GM12892 (cell line): Measurements from ENCODE around the gene IL36A.

Experiments
- DNase-seq: peaks from one replicate; pipeline ENCODE4 v3.0.0; 2011; ENCODE audit not compliant: insufficient read length
- FAIRE-seq: peaks from 2 replicates; lab custom pipeline; 2011; peaks lifted over from hg19 to GRCh38; lab: Jason Lieb, UNC
- POLR2A ChIP-seq: IDR thresholded peaks from 2 replicates; pipeline ENCODE4 v1.6.1; 2011; ENCODE audit warnings: low read depth, low read length, control low read depth
- POLR2AphosphoS5 ChIP-seq: IDR thresholded peaks from 2 replicates; pipeline ENCODE4 v1.6.1; 2011; ENCODE audit warnings: low read depth, low read length, control low read depth
- TAF1 ChIP-seq: IDR thresholded peaks from 2 replicates; pipeline ENCODE4 v1.6.1; 2011; ENCODE audit warnings: low read depth, mild to moderate bottlenecking, control low read depth, low read length, borderline replicate concordance

IL36A gene

GRCh38 chr2:113053666-113054065 is 48.4 kb downstream of the IL36A start:
- TF ChIP-seq POLR2A (no peak), POLR2AphosphoS5 (no peak), TAF1 (no peak)
- DNase-seq (no peak), FAIRE-seq (no peak)

- FAIRE-seq = no peak
- TF ChIP-seq POLR2A = no peak
- no peak for TF ChIP-seq TAF1
- TF ChIP-seq POLR2AphosphoS5 = no peak
- DNase-seq = no peak
Measured at GRCh38 chr2:113054066-113054465, 48.8 kb downstream of the IL36A start.

GRCh38 chr2:113056521-113056920 is 51.3 kb downstream of the IL36A start:
- FAIRE-seq = no peak
- no peak for DNase-seq
- TF ChIP-seq TAF1 = no peak
- TF ChIP-seq POLR2AphosphoS5 = no peak
- TF ChIP-seq POLR2A = no peak

DNA sequence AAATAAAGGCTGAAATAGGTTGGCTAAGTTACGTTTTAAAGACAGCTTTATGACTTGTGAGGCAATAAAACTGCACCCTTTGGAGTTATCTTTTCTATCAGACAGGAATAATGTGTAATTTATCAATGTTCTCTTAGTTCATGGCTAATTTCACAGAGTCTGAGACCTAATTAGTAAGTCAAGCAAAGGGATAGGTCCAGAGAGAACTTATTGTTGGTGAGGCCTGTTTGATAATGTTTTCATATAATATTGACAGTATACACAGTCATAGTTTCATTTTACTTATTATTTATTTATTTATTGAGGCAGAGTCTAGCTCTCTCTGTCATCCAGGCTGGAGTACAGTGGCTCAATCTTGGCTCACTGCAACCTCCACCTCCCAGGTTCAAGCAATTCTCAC is 51.9 kb downstream of the IL36A start:
- TF ChIP-seq TAF1 (no peak), POLR2A (no peak), POLR2AphosphoS5 (no peak)
- DNase-seq (no peak), FAIRE-seq (no peak)
